HG03066 (cell line): ENCODE results near the gene UBE2V1.
"Not testable (repeated sequence)": the region's sequence is repeated elsewhere in the genome, so short reads cannot be mapped to it uniquely, and the experiment has no call there.

Experiments used
- ATAC-seq: cut with Tn5 transposase; IDR thresholded peaks from one replicate; pipeline ENCODE4 v1.9.1; 2021; ENCODE audit warnings: low read depth; ENCODE audit not compliant: unreplicated experiment

UBE2V1 gene

DNA sequence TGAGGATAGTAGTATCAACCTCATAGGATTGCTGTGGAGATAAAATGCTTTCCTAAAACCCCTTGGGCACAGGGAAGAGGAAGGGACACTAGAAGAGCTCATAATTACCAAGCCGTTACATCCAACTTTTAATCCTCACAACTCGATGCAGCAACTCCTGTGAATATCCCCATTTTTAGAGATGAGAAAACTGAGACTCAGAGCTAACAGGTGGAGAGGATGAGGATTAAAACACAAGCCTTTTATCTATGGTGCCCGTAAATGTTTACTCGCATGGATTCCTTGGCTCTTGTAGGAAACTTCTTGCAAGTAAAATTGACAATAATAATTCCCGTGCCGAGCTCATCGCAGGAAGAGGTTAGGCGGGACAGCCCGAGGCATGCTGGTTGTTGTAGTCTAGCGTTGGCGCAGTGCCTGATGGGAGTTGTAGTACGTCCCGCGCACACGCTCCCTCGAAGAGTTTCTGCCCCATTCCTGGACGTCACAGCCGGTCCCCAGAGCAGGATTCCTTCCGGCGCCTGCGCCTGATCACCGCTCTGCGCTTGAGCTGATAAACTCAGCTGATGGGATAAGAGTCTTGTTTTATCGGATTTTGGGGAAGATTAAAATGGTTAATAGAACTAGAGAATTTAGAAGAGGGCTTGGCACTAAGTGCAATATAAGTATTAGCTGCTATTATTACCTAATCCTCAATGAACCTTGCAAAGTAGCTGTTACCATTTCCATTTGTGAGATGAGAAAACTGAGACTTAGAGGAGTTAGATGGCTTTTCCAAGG is 2.8 kb upstream of the UBE2V1 start:
- ATAC-seq, result peak; percentile 74

- no peak for ATAC-seq
Measured at GRCh38 chr20:50115041-50115512, 2.1 kb upstream of the UBE2V1 start.

- ATAC-seq, result no peak
Measured at GRCh38 chr20:50113420-50114224, 672 bp upstream of the UBE2V1 start.

GRCh38 chr20:50111829-50112495 is 988 bp downstream of the UBE2V1 start:
- no peak for ATAC-seq

DNA sequence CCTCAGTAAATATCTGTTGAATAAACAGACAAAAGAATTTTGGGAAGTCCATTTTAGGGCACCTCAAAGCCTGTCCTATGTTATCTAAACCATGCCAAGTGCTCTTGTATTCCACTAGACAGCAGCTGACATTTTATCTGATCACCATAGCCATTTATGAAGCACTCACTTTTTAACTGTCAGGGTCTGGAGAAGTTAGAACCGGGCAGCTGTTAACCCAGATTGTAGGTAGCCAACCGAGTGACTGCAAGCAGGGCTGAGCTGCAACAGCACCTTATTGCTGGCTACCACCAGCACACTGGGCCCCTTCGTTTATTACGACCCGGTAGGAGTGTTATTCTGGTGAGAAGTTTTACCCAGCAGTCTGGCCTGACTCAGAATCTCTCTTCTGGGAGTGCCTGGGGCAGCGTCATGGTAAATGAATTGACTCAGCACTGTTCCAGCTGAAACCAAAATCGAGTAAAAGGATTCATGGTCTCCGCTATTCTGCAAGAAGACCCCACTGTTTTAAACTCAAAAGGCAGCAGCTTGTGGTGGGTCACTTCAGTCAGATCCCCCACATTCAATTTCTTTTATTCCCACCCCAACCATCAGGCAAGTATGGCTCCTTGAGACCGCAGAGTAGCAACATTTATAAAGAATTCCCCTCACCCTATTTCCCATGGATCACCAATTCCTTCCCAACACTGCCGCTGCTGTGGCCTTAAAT is 1.7 kb downstream of the UBE2V1 start:
- ATAC-seq, result no peak

GRCh38 chr20:50110141-50111047 is 2.6 kb downstream of the UBE2V1 start:
- ATAC-seq, result no peak

DNA sequence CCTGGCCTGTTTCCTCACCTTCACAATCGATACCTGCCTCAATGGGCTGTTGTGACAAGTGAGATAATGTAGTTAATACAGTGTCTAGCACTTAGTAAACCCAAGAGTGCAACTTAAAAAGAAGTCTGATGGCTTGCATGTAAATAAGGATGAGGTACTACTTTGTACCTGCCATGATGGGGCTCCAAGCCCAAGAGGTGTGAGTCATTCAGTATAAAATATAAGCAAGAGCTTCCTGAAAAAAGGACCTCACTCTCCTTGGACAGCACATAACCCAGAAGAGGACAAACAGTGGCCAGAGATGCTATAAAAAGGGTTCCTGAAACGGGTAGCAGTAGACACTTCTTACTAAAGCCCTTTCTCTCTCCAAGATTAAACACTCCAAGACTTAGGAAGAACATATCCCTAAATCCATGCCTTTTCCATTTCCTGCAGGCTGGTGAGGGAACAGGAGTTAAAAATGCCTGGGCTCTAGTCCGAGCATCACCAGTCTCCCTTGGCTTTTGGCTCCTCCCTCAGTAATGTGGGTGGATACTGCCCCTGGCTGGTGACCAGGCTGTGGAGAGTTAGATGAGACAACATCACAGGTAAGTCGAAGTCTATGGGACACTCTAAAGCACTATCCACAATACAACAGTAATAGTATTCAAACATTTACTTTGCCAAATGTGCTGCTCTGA is 4.3 kb downstream of the UBE2V1 start:
- no peak for ATAC-seq

GRCh38 chr20:50107796-50108331 is 5.1 kb downstream of the UBE2V1 start:
- ATAC-seq, result no peak

GRCh38 chr20:50107086-50107660 is 5.8 kb downstream of the UBE2V1 start:
- ATAC-seq, result no peak

- ATAC-seq, result not testable (repeated sequence)
Measured at GRCh38 chr20:50106669-50107068, 6.3 kb downstream of the UBE2V1 start.

- ATAC-seq, result not testable (repeated sequence)
Measured at GRCh38 chr20:50103464-50104107, 9.4 kb downstream of the UBE2V1 start.

GRCh38 chr20:50102551-50102950 is 10.4 kb downstream of the UBE2V1 start:
- not testable (repeated sequence) for ATAC-seq

DNA sequence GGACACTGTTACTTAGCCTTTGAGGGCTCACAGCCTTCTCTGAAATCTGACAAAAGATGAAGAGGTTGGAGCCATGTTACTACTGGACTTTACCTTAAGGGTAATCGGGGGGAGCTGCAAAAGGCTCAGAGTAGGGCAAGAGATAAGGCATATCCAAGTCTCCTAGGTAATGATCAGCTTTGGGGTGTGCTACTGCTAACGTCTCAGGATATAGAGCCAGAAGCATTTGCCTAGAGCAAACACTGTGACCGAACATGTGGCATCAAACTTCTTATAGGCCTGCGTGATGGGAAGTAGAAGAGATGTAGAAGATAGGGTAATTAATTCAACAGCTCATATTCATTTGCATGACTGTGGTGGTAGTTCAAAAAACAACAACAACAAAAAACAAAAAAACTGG is 11.1 kb downstream of the UBE2V1 start:
- no peak for ATAC-seq

DNA sequence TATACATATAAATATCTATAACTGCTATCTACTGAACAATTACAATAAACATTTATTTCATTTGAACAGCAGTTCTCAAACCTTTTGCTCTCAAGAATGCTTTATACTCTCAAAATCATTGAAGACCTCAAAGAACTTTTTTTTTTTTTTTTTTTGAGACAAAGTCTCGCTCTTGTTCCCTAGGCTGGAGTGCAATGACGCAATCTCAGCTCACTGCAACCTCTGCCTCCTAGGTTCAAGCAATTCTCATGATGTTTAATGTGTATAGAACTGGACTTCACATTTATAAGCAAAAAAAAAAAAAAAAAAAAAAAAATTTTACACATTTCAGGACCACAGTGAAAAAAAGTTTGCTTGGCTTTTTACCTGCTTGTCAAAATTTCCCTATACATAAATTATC is 11.7 kb downstream of the UBE2V1 start:
- no peak for ATAC-seq

GRCh38 chr20:50100552-50100951 is 12.4 kb downstream of the UBE2V1 start:
- no peak for ATAC-seq

- no peak for ATAC-seq
Measured at GRCh38 chr20:50099565-50099991, 13.4 kb downstream of the UBE2V1 start.

- ATAC-seq, result no peak
Measured at GRCh38 chr20:50099113-50099512, 13.8 kb downstream of the UBE2V1 start.

DNA sequence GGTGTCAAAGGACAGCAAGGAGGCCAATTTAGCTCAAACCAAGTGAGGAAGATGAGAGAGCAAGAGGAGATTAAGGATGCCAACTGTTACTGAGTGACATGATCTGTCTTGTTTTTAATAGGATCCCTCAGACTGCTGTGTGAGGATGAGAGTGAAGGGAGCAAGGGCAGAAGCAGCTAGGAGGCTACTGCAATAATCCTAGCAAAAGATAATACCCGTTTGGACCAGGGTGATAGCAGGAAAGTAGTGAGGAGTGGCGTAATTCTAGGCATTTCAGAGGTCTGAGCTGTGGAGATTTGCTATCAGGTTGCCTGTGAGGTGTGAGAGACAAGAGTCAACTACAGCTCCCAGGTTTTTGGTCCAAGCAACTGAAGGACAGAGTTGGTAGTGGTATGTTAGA is 14.7 kb downstream of the UBE2V1 start:
- ATAC-seq, result no peak
